SU-DHL-6 (cell line): ENCODE measurements around the gene KDELR3.

Experiments
- H2AFZ ChIP-seq: fragments of 200-600 bp; sonication (generic); 2 replicates; pipeline ENCODE4 v1.6.1; 2014; ENCODE audit warnings: low read depth, mild to moderate bottlenecking, moderate library complexity, mixed read lengths, antibody characterized with exemption, low read length; ENCODE audit not compliant: severe bottlenecking
- H3F3A ChIP-seq: fragments of 200-600 bp; shearing (Covaris generic); 2 replicates; pipeline ENCODE4 v1.6.0; 2016; ENCODE audit warnings: antibody characterized with exemption, mild to moderate bottlenecking; ENCODE audit not compliant: insufficient read depth
- H3K27ac ChIP-seq: fragments of 200-600 bp; sonication (generic); 2 replicates; pipeline ENCODE4 v1.5.1; 2016; ENCODE audit warnings: low read depth, mild to moderate bottlenecking, low read length, moderate library complexity, mixed read lengths
- H3K27me3 ChIP-seq: fragments of 200-600 bp; sonication (generic), shearing (Covaris generic); 2 replicates; pipeline ENCODE4 v1.6.0; 2014; ENCODE audit warnings: mild to moderate bottlenecking, low read length
- H3K36me3 ChIP-seq: fragments of 200-600 bp; sonication (generic); 2 replicates; pipeline ENCODE4 v1.6.1; 2014; ENCODE audit warnings: mild to moderate bottlenecking, low read length, mixed read lengths
- H3K4me2 ChIP-seq: fragments of 300-600, 200-600 bp; shearing (Covaris generic), sonication (generic); 2 replicates; pipeline ENCODE4 v1.6.0; 2014; ENCODE audit warnings: low read length, low read depth, mild to moderate bottlenecking; ENCODE audit not compliant: poor library complexity, severe bottlenecking
- H3K4me3 ChIP-seq: fragments of 200-600 bp; sonication (generic); 2 replicates; pipeline ENCODE4 v1.5.1; 2014; ENCODE audit warnings: antibody characterized with exemption, low read length, mild to moderate bottlenecking, mixed read lengths; ENCODE audit not compliant: insufficient read depth, poor library complexity, severe bottlenecking
- H3K79me2 ChIP-seq: fragments of 200-600 bp; sonication (generic); 2 replicates; pipeline ENCODE4 v1.6.1; 2014; ENCODE audit warnings: mild to moderate bottlenecking, low read length, moderate library complexity; ENCODE audit not compliant: insufficient read depth
- H3K9ac ChIP-seq: fragments of 200-600 bp; sonication (generic); 2 replicates; pipeline ENCODE4 v1.7.0; 2014; ENCODE audit warnings: mild to moderate bottlenecking, low read length
- H3K9me2 ChIP-seq: fragments of 200-600 bp; sonication (generic); replicated peaks from 2 replicates; pipeline ENCODE4 v1.6.1; 2014; ENCODE audit warnings: low read length; ENCODE audit not compliant: insufficient read depth
- H3K9me3 ChIP-seq: fragments of 200-600 bp; sonication (generic); 2 replicates; pipeline ENCODE4 v1.6.1; 2014; ENCODE audit warnings: low read length, mixed read lengths; ENCODE audit not compliant: insufficient read depth
- H4K20me1 ChIP-seq: fragments of 200-600 bp; sonication (generic); 2 replicates; pipeline ENCODE4 v1.6.1; 2014; ENCODE audit warnings: low read depth, mild to moderate bottlenecking, antibody characterized with exemption, low read length, moderate library complexity, mixed read lengths
- CTCF ChIP-seq: fragments of 200-600 bp; sonication (generic); IDR thresholded peaks from one replicate; pipeline ENCODE4 v1.5.1; 2017; ENCODE audit warnings: antibody characterized with exemption, mild to moderate bottlenecking, low read length, moderate library complexity; ENCODE audit not compliant: insufficient read depth, poor library complexity, severe bottlenecking
- EZH2phosphoT487 ChIP-seq: fragments of 200-600 bp; sonication (generic), shearing (Covaris generic); conservative IDR thresholded peaks from 2 replicates; pipeline ENCODE4 v1.6.1; 2018; ENCODE audit warnings: mild to moderate bottlenecking, antibody characterized with exemption, low read length, moderate library complexity, mixed read lengths

KDELR3 gene

GRCh38 chr22:38441620-38442287 is 26.1 kb upstream of the KDELR3 start:
- H3K9ac ChIP-seq: no peak overlapping the region
- no peaks in the 10 kb centered on the region for H3K9me3 ChIP-seq
- no peaks in the 10 kb centered on the region for H3F3A ChIP-seq
- no peaks in the 10 kb centered on the region for H4K20me1 ChIP-seq
- TF ChIP-seq CTCF (no peak), EZH2phosphoT487 (no peak)
- H3K27ac ChIP-seq: no peak overlapping the region
- H3K36me3 ChIP-seq: no peaks in the 10 kb centered on the region
- H3K9me2 ChIP-seq: no peaks in the 10 kb centered on the region
- H3K79me2 ChIP-seq: no peaks in the 10 kb centered on the region
- no peak overlapping the region for H3K4me2 ChIP-seq
- no peak overlapping the region for H3K4me3 ChIP-seq
- H2AFZ ChIP-seq: no peak overlapping the region
- H3K27me3 ChIP-seq: no peaks in the 10 kb centered on the region

GRCh38 chr22:38442967-38443627 is 24.8 kb upstream of the KDELR3 start:
- Histone ChIP-seq H3K9ac (no peak overlapping the region), H3K27ac (no peak overlapping the region), H3K27me3 (no peaks in the 10 kb centered on the region), H3K9me3 (no peaks in the 10 kb centered on the region), H4K20me1 (no peaks in the 10 kb centered on the region), H3K9me2 (no peaks in the 10 kb centered on the region), H3K4me2 (no peak overlapping the region), H3F3A (no peaks in the 10 kb centered on the region), H3K79me2 (no peaks in the 10 kb centered on the region), H3K4me3 (no peak overlapping the region), H3K36me3 (no peaks in the 10 kb centered on the region), H2AFZ (no peak overlapping the region)
- TF ChIP-seq EZH2phosphoT487 (no peak), CTCF (no peak)

GRCh38 chr22:38443628-38444521 is 24.0 kb upstream of the KDELR3 start:
- Histone ChIP-seq H4K20me1 (no peaks in the 10 kb centered on the region), H2AFZ (no peak overlapping the region), H3K9me3 (no peaks in the 10 kb centered on the region), H3K27ac (no peak overlapping the region), H3K4me2 (no peak overlapping the region), H3K79me2 (no peaks in the 10 kb centered on the region), H3K9me2 (no peaks in the 10 kb centered on the region), H3K27me3 (no peaks in the 10 kb centered on the region), H3F3A (no peaks in the 10 kb centered on the region), H3K36me3 (no peaks in the 10 kb centered on the region), H3K4me3 (no peak overlapping the region), H3K9ac (no peak overlapping the region)
- TF ChIP-seq EZH2phosphoT487 (no peak), CTCF (no peak)
